ENCODE measurements around the gene SLC8A3. TPM values are rescaled to one million over a fixed set of nuclear protein-coding genes. Genes with fewer than 3 reads are reported as not detected.
A peak's percentile ranks its signal among the peaks of the same experiment; 100 is the strongest.

The SLC8A3 gene
- total and polyA plus RNA-seq, 9 donors, result 3.6 to 5.5 (median 4.3) TPM

DNA sequence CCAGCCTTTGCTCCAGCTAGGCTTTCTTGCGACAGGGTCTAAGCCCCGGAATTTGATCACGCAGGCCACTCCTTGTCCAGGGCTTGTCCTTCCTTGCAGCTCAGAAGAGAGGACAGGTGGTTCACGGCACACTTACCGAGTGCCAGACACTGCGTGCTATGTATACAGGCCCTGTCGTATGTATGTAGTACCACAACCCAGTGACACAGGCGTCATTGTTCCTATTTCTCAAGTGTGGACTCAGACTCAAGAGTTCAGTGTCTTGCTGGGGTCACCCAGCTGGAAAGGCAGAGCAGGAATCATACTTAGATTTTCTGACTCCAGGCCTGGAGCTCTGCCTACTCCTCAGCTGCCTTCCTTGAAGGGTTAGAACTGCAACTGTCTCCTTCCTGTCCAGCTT lies 155.6 kb downstream of the SLC8A3 start:
- WGBS (ENCODE audit: insufficient coverage), result 85% methylated on average over 8 of the region's 8 CpGs
- no peaks in the 10 kb centered on the region for H3K27me3 ChIP-seq (ENCODE audit: control insufficient read depth, insufficient read depth, low read length)
- no peak for DNase-seq
- H3K4me1 ChIP-seq (ENCODE audit: control insufficient read depth, insufficient read depth, low read length), result no peaks in the 10 kb centered on the region
- H3K4me3 ChIP-seq (ENCODE audit: low read length), result no peak overlapping the region
- H3K9me3 ChIP-seq (replicated peaks; ENCODE audit: control insufficient read depth, low read depth, low read length), result no peaks in the 10 kb centered on the region
- no peaks in the 10 kb centered on the region for H3K36me3 ChIP-seq (ENCODE audit: control insufficient read depth, insufficient read depth, low read length)
- no peak overlapping the region for H3K27ac ChIP-seq (ENCODE audit: low read length)

DNA sequence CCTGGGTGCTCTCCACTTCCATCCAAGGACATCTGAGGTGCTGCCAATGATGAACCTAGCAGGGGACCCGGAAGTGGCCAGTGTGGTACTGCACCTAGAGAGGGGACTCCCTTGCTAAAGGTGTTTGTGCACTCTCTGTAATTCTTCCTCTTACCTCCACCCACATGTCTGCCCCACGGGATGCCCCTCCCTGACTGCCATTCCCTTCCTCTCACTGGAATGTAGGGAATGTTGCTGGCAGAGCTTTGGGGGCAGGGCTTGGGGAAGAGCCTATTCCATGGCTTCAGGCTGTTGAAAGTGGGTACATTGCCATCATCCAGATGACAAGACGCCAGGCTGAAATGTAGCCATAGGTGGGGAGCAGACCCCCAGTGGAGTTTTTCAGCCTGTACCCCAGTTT lies 156.3 kb downstream of the SLC8A3 start:
- no peaks in the 10 kb centered on the region for H3K9me3 ChIP-seq (replicated peaks; ENCODE audit: control insufficient read depth, low read depth, low read length)
- no peak overlapping the region for H3K27ac ChIP-seq (ENCODE audit: low read length)
- H3K4me3 ChIP-seq (ENCODE audit: low read length), result no peak overlapping the region
- no peaks in the 10 kb centered on the region for H3K36me3 ChIP-seq (ENCODE audit: control insufficient read depth, insufficient read depth, low read length)
- H3K27me3 ChIP-seq (ENCODE audit: control insufficient read depth, insufficient read depth, low read length), result no peaks in the 10 kb centered on the region
- H3K4me1 ChIP-seq (ENCODE audit: control insufficient read depth, insufficient read depth, low read length), result no peaks in the 10 kb centered on the region
- no peak for DNase-seq
- WGBS (ENCODE audit: insufficient coverage), result 67% methylated on average over 1 of the region's 3 CpGs

DNA sequence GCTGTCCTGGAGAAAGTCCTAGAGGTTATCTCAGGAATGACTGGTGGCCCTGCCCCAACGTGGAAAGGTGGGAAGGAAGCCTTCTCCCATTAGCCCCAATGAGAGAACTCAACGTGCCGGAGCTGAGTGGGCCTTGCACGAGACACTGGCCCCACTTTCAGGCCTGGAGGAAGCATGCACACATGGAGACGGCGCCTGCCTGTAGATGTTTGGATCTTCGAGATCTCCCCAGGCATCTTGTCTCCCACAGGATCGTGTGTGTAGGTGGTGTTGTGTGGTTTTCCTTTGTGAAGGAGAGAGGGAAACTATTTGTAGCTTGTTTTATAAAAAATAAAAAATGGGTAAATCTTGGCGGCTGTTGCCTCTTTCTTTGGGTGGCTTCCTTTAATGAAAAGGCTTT lies 156.7 kb downstream of the SLC8A3 start:
- Histone ChIP-seq H3K27me3 (ENCODE audit: control insufficient read depth, insufficient read depth, low read length) (no peaks in the 10 kb centered on the region), H3K36me3 (ENCODE audit: control insufficient read depth, insufficient read depth, low read length) (no peaks in the 10 kb centered on the region), H3K27ac (ENCODE audit: low read length) (no peak overlapping the region), H3K9me3 (replicated peaks; ENCODE audit: control insufficient read depth, low read depth, low read length) (no peaks in the 10 kb centered on the region), H3K4me1 (ENCODE audit: control insufficient read depth, insufficient read depth, low read length) (no peaks in the 10 kb centered on the region), H3K4me3 (ENCODE audit: low read length) (no peak overlapping the region)
- 80% methylated on average over 9 of the region's 9 CpGs for WGBS (ENCODE audit: insufficient coverage)
- DNase-seq, result no peak

GRCh38 chr14:70029296-70030132 lies 159.2 kb downstream of the SLC8A3 start:
- no peak for DNase-seq
- Histone ChIP-seq H3K27ac (ENCODE audit: low read length) (no peak overlapping the region), H3K4me1 (ENCODE audit: control insufficient read depth, insufficient read depth, low read length) (no peaks in the 10 kb centered on the region), H3K36me3 (ENCODE audit: control insufficient read depth, insufficient read depth, low read length) (no peaks in the 10 kb centered on the region), H3K9me3 (replicated peaks; ENCODE audit: control insufficient read depth, low read depth, low read length) (no peaks in the 10 kb centered on the region), H3K27me3 (ENCODE audit: control insufficient read depth, insufficient read depth, low read length) (no peaks in the 10 kb centered on the region), H3K4me3 (ENCODE audit: low read length) (no peak overlapping the region)
- WGBS (ENCODE audit: insufficient coverage), result 100% methylated on average over 3 of the region's 6 CpGs

DNA sequence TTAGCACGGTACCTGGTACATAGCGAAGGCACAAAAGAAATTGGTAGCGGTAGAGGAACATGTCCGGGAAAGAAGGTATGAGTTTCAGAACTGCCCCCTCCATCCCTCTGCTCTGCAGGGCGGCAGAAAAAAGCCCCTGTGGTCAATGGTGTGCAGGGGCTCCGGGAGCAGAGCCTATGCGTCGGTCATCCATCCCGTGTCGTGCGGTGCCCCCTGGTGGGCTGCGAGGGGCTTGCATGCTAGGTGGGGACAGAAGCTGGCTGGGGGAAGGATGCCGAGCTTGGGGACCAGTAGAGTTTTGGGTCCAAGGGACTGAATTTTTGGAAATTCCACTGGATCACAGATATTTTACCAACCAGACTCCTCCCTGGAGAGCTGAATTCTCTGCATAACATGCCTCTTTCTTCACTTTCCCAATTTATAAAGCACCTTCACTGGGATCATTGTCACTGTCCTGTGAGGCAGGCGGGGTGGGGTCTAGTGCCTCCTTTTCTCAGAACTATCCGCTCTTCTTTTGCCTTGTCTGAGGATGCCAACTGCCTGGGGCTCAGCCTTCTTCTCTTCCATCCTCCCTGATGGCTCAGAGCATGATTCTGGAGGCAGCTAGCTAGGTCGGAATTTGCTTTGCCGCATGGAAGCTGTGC lies 160.8 kb downstream of the SLC8A3 start:
- peak; percentile 65 for DNase-seq
- WGBS (ENCODE audit: insufficient coverage), result 23% methylated on average over 12 of the region's 17 CpGs
- H3K27ac ChIP-seq (ENCODE audit: low read length), result no peak overlapping the region
- no peaks in the 10 kb centered on the region for H3K9me3 ChIP-seq (replicated peaks; ENCODE audit: control insufficient read depth, low read depth, low read length)
- H3K4me1 ChIP-seq (ENCODE audit: control insufficient read depth, insufficient read depth, low read length), result no peaks in the 10 kb centered on the region
- no peak overlapping the region for H3K4me3 ChIP-seq (ENCODE audit: low read length)
- H3K27me3 ChIP-seq (ENCODE audit: control insufficient read depth, insufficient read depth, low read length), result no peaks in the 10 kb centered on the region
- no peaks in the 10 kb centered on the region for H3K36me3 ChIP-seq (ENCODE audit: control insufficient read depth, insufficient read depth, low read length)

DNA sequence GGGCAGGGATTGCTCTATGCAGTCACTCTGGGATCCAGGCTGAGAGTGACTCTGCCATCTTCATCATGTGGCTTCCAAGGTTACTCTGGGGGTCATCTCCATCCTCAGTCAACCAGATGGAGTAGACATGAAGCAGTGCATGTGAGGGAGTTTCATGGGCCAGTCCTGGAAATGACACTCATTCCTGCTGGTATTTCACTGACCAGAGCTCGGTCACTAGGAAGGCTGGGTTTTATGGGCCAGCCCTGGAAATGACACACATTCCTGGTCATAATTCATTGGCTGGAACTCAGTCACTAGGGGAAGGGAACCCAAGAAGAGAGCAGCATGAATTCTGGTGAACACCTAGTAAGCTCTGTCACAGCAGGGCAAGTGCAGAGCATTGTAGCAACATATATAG lies 164.9 kb downstream of the SLC8A3 start:
- DNase-seq, result no peak
- Histone ChIP-seq H3K4me1 (ENCODE audit: control insufficient read depth, insufficient read depth, low read length) (peaks cover 8% of the 10 kb centered on the region), H3K27me3 (ENCODE audit: control insufficient read depth, insufficient read depth, low read length) (no peaks in the 10 kb centered on the region), H3K4me3 (ENCODE audit: low read length) (no peak overlapping the region), H3K27ac (ENCODE audit: low read length) (no peak overlapping the region), H3K36me3 (ENCODE audit: control insufficient read depth, insufficient read depth, low read length) (no peaks in the 10 kb centered on the region), H3K9me3 (replicated peaks; ENCODE audit: control insufficient read depth, low read depth, low read length) (no peaks in the 10 kb centered on the region)
- WGBS (ENCODE audit: insufficient coverage), result 0% methylated on average over 1 of the region's 1 CpG

GRCh38 chr14:70022771-70023445 lies 165.8 kb downstream of the SLC8A3 start:
- no peak for DNase-seq
- WGBS (ENCODE audit: insufficient coverage), result 90% methylated on average over 7 of the region's 15 CpGs
- H3K4me3 ChIP-seq (ENCODE audit: low read length), result no peak overlapping the region
- no peaks in the 10 kb centered on the region for H3K36me3 ChIP-seq (ENCODE audit: control insufficient read depth, insufficient read depth, low read length)
- H3K27ac ChIP-seq (ENCODE audit: low read length), result no peak overlapping the region
- H3K27me3 ChIP-seq (ENCODE audit: control insufficient read depth, insufficient read depth, low read length), result no peaks in the 10 kb centered on the region
- H3K9me3 ChIP-seq (replicated peaks; ENCODE audit: control insufficient read depth, low read depth, low read length), result no peaks in the 10 kb centered on the region
- H3K4me1 ChIP-seq (ENCODE audit: control insufficient read depth, insufficient read depth, low read length), result peaks cover 13% of the 10 kb centered on the region

DNA sequence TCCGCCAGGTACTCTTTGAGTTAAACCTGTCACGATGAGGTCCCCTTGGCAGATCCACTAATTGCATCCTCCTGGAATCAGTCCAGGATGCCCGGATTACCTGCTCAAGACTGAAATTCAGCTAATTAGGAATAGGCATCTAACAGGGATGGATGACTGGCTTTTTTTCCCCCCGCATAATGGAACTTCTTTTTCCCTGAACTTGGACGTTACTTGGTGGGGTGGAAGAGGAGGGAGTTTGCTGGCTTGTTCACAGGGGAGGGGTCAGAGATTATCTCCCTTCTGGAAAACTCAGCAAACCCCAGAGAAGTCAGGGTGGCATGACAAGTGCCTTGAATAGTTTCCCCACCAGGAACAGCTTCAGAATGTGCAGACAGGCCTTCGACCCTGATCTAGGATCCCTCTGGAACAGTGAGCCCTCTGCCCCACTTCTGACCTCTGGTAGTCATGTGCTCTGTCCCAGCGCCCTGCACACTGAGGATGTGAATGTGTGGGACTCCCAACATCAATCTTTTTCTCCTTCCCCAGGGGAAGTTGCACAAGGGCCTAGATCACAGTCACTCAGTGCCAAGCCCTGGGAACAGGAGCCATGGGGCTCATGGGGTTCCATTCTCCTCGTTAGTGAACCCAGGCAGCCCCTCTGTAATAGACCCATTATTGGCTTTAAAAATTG lies 167.1 kb downstream of the SLC8A3 start:
- DNase-seq, result no peak
- H3K4me3 ChIP-seq (ENCODE audit: low read length), result no peak overlapping the region
- no peaks in the 10 kb centered on the region for H3K36me3 ChIP-seq (ENCODE audit: control insufficient read depth, insufficient read depth, low read length)
- H3K4me1 ChIP-seq (ENCODE audit: control insufficient read depth, insufficient read depth, low read length), result peaks cover 13% of the 10 kb centered on the region
- H3K9me3 ChIP-seq (replicated peaks; ENCODE audit: control insufficient read depth, low read depth, low read length), result no peaks in the 10 kb centered on the region
- WGBS (ENCODE audit: insufficient coverage), result 79% methylated on average over 3 of the region's 8 CpGs
- H3K27me3 ChIP-seq (ENCODE audit: control insufficient read depth, insufficient read depth, low read length), result no peaks in the 10 kb centered on the region
- H3K27ac ChIP-seq (ENCODE audit: low read length), result no peak overlapping the region

DNA sequence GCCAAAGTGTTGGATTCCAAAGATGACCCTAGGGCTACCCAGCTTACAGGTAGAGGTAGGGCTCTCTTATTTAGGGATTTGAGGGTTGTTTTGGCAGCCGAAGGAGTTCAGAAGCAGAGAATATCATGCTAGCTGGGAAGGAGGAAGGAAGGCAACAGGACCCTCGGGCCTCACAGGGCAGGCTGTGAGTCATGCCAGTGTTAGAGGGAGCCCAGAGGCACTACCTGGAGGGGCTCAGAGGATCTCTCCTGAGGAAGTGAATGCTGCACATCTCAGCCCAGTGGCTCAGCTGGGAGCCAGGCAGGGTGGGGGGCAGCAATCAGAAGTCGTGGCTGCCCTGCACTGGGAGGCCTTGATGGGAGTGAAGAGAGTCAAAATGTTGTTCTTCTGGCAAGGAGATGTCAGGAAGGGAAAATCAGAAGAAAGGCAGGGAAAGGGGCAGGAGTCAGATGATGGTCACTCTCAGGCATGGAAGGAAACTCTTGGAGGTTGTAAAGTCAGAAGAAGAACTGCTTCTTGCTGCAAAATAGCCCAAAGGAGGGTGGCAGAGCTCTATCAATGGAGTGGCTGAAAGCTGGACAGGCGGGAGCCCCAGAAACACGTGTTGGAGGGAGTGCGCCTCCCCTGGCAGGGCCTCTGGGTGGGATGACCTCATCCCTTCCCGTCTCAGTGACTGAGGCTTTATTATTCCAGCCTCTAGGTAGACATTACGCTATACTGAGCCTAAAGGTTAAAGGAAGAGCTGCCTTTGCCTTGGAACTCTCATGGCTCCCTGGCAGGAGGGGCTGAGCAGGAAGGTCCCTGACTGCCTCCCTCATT lies 168.2 kb downstream of the SLC8A3 start:
- no peak overlapping the region for H3K27ac ChIP-seq (ENCODE audit: low read length)
- no peak overlapping the region for H3K4me3 ChIP-seq (ENCODE audit: low read length)
- no peaks in the 10 kb centered on the region for H3K27me3 ChIP-seq (ENCODE audit: control insufficient read depth, insufficient read depth, low read length)
- peak; percentile 16 for DNase-seq
- 57% methylated on average over 7 of the region's 8 CpGs for WGBS (ENCODE audit: insufficient coverage)
- no peaks in the 10 kb centered on the region for H3K36me3 ChIP-seq (ENCODE audit: control insufficient read depth, insufficient read depth, low read length)
- H3K4me1 ChIP-seq (ENCODE audit: control insufficient read depth, insufficient read depth, low read length), result peaks cover 13% of the 10 kb centered on the region
- H3K9me3 ChIP-seq (replicated peaks; ENCODE audit: control insufficient read depth, low read depth, low read length), result no peaks in the 10 kb centered on the region
